HG03280 (cell line): ENCODE results near the gene NT5C1A.

Experiments used
- ATAC-seq: cut with Tn5 transposase; IDR thresholded peaks from one replicate; pipeline ENCODE4 v1.9.1; 2021; ENCODE audit warnings: mild to moderate bottlenecking, moderate library complexity; ENCODE audit not compliant: unreplicated experiment

NT5C1A gene

DNA sequence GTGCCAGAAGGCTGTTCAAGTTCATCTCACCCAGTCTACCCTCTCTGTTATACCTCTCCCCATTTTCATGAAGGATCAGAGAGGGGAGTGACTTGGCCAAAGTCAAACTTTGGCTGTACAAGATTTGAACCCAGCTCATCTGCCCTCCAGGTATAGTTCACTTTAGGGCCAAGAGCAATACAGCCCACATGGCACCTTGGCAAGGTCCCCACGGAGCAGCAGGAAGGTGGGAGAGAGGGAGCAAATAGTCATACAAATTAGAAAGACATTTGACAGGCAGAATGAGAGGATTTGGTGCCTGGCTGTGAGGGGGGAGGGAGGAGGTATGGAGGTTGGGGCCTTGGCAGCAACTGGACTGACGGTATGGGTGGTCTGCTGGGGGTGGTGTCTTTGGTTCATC is 18.3 kb upstream of the NT5C1A start:
- ATAC-seq, result no peak

DNA sequence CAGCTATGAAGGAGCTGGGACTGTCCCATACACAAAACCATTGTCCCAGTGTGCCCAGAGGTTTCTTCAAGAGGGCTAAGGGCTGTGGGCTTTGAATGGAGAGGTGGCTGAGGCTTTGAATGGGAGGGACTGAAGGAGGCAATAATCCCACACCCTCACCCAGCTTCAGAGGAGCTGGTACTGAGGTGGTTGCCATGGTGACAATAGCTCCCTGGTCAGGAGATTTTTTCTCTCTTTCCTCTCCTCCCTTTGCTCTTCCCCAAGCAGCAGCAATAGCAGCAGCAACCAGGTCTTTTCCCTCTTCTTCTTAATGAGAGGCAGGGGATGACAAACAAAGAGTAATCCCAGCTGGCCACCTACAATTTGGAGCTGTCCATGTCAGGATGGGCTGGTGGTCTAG is 17.7 kb upstream of the NT5C1A start:
- no peak for ATAC-seq

DNA sequence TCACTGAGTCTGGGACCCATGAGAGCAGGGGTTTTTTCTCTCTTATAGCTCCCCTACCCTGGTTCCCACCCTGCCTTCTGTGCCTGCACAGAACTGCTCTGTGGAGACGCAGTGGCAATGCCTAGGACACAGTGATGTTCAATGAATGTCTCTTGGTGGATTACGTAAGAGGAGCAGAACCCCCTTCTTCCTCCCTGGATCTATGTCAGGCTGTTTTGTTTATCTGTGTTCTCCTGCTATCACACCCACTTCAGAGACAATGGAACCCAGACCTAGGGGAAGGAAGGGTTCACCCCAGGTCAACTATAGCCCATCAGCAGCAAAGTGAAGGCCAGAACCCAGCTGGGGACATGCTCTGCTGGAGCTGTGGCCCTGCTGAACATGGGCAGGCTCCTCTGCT is 17.3 kb upstream of the NT5C1A start:
- no peak for ATAC-seq

DNA sequence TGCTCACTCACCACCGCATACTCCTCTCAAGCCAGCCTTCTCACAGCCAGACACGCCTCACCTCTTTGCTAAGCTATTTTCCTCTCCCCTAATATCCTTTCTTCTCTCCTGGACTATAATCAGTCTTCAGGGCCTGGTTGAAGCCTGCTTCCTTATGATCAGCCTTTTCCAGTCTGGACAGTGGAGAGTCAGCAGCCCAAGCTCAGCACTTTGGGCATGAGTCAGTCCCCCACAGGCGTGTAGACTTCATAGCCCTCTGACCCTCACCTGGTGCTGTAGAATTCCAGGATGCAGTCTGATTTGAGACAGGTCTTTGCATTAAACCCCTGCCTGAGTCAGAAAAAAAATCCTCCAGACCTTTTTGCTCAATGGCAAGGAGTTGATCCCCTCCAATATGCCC is 16.8 kb upstream of the NT5C1A start:
- no peak for ATAC-seq

DNA sequence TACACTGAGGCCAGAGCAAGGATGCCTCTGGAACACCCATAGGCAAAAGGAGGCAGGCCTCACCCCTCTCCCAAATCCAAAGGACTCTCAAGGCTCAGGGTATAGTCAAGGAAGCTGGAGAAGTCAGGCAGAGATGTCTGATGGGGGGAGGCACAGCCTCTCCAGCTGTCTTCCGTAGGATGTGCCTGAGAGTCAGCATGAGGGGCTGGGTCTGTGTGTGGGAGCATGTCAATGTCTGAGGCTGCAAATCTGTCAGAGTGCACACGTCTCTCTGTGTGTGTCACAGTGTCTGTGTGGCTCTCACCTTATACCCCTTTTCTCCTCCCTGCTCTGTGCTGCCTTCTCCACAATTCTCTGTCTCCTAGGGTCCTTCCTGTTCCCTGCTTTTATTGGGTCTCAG is 15.3 kb upstream of the NT5C1A start:
- ATAC-seq, result no peak

DNA sequence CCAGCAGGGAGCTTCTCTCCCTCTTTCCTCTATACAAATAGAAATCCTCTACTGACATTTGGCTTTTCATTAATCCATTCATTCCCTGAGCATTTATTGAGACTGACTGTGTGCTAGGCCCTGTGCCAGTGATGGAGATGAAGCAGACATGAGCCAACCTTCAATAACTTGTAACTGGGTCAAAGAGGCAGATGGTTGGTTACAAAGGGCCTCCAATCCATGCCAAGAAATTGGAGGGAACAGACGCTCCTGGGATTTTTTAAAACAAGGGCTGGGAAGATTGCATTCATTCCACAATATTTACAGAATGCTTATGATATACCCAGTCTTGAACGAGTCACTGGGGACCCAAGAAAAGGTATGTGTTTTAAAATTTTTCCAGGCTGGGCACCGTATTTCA is 13.2 kb upstream of the NT5C1A start:
- no peak for ATAC-seq

DNA sequence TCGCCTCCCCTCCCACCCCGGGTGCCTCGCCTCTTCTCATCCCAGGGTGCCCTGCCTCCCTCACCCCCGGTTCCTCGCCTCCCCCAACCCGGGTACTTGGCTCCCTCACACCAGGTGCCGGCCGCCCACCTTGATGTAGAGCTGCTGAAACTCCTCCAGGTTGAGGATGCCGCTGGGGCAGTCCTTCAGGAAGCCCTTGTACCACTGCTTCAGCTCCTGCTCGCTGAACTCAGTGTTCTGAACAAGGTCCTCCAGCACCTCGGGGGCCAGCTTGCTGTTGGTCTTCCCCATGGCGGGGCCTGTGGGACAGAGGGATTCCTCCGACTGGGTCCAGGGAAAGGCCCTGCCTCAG is 12.4 kb upstream of the NT5C1A start:
- no peak for ATAC-seq

DNA sequence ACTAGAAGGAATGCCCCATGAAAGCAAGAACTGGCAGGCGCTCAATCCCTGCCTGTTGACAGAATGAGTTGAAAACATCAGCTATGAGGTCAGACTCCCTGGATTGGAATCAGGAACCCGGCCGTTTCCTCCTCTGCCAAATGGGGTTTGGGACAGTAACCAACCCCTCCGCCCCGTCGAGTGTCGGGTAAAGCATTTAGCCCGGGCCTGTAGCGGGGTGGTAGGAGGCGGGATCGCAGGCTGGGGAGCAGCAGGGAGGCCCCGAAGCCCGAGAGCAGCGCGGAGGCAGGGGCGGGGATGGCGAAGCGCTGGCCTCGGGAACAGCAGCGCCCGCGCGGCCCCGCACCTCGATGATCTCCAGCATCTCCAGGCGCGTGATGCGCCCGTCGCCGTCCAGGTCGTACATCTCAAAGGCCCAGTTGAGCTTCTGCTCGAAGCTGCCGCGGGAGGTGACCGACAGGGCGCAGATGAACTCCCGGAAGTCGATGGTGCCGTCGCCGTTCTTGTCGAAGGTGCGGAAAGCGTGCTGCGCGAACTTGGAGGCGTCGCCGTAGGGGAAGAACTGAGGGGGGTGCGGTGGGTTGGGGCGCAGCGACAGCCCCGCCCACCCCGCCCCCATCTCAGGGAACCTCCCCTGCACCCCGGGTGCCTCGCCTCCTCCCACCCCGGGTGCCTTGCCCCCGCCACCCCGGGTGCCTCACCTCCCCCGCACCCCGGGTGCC is 11.8 kb upstream of the NT5C1A start:
- ATAC-seq, result no peak

DNA sequence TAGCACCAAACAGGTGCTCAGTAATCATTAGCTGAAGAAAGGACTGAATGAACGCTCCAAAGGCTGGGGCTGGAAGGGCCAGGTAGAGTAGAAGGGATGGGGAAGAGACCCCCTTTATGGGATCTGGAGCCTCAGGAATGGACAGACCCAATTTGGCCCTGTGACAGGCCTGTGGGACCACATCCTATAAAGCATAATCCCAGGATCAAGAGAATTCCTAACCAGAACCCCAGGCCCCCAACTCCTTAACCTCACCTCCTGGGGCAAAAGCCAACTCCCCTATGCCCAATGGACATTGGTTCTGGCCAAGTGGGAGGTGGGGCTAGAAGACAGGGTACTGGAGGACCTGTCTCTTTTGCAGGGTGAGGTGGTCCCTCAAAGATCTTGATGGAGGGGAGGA is 10.1 kb upstream of the NT5C1A start:
- ATAC-seq, result no peak

DNA sequence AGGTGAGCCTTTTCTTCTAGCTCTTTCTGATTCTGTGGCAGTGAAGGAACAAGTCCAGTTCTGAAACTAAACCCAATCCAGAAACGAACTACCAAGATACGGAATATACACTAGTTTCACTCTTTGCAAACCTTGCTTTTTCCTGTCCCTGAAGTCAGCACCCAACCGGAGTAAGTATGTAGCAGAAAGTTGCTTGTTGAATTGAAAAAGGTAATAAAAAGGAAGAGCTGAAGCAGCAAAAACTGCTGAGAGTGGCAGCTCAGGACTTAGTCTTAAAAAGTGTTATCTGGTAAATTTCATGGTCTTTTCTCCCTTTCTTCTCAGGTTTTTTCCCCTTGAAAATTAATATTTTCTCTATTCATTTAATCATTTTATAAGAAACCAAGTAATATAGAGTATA is 9.4 kb upstream of the NT5C1A start:
- ATAC-seq, result no peak

DNA sequence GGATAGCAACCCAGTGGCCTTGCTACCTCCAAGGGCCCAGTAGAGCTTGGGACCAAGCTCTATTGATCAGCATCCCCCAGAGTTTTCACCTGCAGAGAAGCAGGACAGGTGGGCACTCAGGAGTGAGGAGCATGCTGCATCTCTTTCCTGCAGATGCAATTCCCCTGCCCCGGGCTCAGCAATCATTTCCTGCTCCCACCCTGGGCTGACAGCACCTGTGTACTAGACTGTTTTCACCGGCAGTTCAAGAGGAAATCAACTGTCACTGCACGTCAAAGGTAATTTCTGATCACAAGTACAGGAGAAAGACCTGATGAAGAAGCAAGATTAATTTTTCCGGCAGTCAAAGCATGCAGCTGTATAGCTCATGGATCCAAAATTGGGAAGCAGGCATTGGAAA is 8.8 kb upstream of the NT5C1A start:
- no peak for ATAC-seq

DNA sequence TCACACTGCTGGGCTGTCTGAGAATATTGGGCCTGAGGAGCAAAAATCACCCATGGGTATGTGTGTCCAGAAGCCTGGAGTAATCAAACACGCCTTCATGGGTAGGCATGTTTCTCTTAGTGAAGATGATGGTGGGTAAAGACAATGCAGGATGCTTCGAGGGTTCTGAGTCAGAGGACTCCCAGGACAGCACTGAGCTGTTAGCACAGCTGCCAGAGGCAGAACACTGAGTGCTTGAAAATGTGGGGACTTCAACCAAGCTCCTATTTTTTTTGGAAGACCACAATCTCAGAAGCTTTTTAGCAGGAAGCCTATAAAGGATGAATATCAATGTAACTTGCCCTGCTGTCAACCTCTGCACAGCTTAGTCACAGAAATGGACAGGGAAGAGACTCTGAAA is 7.9 kb upstream of the NT5C1A start:
- no peak for ATAC-seq

DNA sequence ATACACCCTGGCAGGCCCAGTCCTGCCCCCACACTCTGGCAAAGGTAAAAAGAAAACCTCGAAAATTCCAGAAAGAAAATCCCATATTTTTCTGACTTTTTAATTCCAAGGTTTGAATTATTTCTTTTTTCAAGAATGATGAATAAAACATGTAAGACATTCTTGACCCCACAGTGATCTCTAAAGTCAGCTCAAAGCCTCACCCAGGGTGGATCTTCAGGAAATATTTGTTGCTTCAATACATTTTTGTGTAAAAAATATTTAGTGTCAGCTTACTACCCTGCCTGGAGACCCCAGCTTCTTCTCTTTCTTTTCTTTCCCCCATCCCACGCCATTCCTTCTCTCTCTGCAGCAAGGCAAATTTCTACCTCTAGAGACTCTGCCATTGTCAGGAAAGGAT is 7.0 kb upstream of the NT5C1A start:
- ATAC-seq, result no peak

DNA sequence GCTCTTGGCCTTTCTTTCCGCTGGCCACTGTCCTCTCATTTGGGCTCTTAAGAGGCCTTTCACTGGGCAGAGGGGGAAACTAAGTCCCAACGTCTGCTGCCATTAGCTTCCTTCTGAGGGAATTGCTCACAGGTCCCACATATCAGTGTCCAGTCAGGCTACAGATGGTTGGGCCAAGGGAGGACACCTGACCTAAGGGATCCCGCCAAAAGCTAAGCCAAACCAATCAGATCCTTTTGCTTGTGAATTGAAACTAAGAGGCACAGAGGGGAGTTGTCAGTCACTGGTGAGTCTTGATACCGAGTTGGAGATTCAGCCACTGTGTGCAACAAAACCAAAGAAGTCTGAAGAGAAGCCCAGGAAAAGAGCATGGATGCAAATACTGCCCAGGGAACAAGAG is 5.7 kb upstream of the NT5C1A start:
- ATAC-seq, result no peak

DNA sequence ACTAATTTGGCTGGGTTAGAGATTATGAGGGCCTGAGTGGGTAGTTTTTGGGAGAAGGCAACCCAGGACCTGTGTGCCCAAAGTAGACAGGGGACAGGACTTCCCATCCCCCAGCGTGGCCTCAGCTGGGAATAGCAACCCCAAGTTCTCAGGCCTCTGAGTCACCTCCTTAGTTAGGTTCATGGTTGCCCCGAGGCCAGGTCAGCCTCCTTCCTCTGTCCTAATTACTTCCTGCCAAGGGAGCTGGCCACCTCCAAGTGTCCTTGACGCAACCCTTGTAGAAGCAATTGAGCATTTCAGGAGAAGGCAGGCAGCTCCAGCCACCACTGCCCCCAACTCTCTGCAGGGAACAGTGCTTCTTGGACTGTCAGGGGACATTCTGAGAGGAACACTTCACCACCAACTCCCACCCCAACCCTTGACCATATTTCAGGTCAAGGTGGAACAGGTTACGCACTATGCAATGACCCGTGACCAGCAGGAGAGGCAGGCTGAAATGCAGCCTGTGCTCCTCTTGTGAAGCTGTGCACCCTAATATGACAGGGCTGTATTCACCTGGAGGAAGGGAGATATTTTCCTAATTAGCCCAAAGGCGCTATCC is 5.1 kb upstream of the NT5C1A start:
- no peak for ATAC-seq

DNA sequence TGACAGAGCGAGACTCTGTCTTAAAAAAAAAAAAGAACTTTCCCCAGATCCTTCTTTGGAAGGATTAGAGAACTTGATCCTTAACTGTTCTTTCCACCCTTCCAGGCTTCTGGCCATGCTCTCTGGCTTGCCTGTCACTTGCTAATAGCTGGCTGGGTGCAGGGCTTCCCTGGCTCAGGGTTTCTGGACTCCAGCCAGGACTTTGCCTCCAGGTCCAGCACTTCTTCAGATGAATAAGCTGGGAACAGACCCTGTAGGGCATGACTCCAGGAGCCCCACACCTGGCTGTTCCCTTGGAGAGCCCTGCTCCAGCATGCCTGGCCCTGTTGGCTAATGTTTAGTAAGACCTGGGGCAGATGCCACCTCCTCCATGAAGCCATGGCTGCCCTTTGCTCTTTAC is 3.3 kb upstream of the NT5C1A start:
- ATAC-seq, result no peak

DNA sequence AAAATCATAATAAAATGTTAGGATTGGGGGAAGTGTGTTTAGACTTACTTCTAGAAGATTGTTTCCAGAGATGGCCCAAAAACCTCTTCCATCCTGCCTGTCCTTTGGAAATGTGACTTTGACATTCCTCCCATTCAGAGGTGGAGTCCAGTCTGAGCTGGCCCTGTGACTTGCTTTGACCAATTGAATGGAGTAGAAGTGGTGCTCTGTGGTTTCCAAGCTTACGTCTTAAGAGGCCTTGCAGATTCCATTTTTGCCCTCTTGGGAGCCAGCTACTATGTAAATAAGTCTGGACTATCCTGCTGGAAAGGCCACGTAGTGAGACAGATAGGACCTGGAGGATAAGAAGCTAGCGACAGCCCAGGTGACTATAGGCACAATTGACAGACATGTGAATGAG is 1.3 kb upstream of the NT5C1A start:
- no peak for ATAC-seq

DNA sequence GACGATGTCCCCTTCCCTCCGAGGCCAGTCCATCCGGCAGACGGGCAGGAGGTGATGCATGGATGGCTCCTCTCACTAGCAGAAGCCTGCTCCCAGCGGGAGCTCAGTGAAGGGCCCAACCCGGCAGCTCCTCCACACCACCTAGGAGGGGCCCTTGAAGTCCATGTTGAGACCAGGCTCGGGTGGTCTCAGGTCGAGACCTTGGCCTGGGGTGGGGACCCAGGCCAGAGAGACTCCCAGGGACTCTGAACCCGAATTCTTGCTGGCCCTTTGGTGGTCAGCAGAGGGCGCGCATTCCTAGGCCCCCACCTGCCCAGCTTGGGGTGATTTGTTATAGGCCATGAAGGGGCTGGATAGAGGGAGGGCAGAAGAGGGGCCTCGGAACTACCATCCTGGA is 642 bp upstream of the NT5C1A start:
- no peak for ATAC-seq

DNA sequence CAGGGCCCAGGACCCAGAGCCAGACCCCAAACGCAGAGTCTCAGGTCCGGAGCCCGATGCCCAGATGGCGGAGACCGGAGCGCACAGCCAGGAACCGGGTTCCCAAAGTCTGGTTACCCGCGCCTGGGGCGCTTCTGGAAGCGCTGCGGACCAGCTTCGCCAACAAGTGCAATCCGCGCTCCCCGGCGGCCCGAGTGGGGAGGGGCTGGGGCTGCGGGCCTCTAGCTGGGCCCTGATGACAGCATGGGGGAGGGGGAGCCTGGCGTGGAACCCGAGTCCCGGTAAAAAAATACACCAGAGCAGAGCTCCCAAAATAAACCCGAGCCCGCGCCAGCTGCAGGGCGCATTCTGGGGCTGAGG is 494 bp downstream of the NT5C1A start:
- ATAC-seq, result no peak

DNA sequence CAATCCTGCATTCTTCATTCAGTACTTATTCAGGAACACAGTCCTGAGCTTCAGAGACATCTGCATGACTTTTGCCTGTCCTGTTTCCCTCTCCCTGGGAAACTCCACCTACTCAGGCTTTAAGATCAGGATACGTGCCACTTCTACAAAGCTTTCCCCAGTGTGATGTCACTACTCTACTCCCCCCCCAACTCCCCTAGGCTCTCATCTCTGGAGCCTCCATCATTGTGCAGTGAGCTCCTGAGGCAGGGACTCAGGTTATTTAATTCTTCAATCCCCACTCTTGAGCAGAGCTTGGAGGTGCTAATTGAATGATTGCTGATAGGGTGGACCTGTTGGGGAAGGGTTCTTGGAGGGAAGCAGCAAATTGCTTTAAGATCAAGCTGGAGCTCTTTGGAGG is 1.2 kb downstream of the NT5C1A start:
- no peak for ATAC-seq

DNA sequence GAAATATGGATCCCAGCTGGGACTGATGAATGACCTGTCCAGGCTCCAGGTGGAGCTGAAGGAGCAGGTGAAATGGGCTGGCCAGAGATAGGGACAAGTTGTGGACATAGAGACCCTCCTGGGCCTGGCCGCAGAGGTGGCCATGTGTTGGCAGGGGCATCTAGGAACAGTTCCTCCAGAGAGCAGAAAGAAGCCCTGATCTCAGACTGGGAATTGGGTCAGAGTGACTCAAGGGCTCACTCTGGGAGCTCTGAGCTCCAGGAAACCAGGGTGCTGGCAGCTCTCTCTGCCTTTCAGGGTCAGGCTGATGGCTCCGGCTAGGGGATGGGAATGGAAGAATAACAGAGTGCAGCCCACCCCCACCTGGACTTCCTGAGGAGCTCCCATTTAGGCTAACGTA is 3.0 kb downstream of the NT5C1A start:
- ATAC-seq, result no peak

DNA sequence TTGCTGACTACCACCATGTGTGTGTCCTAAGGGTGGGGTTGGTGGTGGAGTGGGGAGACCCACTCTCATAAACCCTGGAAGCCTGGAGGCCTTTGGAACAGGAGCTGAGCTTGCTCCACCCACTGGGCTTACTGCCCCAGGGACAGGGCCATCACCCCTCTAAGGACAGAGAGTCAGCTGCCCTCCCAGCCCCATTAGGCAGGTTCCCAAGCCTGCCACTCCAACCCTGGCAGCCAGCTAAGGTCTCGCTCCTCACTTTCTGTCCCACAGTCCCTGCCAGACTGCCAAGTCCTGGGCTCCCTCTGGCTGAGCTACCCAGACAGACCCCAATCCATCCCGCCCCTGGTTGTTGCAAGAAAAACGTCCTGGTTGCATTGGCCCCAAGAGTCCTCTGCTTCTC is 3.8 kb downstream of the NT5C1A start:
- ATAC-seq, result no peak

DNA sequence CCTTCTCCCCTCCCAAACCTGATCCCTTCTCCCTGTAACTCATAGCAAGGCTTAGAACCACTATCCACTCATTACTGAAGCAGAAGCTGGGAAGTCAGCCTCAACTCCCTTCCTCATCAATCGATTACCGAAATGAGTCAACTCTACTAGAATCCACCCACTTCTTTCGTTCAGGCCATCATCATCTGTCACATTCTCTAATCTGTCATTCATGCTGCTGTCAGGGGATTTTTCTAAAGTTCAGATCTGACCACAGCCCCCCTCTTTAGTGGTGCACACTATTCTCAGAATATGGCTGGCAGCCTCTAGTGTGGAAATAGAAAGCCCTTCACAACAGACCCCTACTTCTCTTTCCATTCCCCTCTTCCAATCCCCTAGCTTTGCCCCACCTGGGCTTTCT is 5.1 kb downstream of the NT5C1A start:
- ATAC-seq, result peak; percentile 80
